ENCODE measurements around the gene ITGB7.
"Not testable (repeated sequence)": the region's sequence is repeated elsewhere in the genome, so short reads cannot be mapped to it uniquely, and the experiment has no call there.

ITGB7 gene

DNA sequence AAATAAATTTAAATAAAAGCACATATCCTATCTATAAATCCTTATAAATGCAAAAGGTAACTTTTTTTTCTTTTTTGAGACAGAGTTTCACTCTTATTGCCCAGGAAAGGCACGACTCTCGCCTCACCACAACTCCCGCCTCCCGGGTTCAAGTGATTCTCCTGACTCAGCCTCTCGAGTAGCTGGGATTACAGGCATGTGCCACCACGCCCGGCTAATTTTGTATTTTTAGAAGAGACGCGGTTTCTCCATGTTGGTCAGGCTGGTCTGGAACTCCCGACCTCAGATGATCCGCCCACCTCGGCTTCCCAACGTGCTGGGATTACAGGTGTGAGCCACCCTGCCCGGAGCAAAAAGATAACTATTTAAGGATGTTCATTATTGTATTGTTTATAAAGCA is 28.2 kb downstream of the ITGB7 start:
- DNase-seq (ENCODE audit: low read depth in 2 of 2): not testable (repeated sequence)

DNA sequence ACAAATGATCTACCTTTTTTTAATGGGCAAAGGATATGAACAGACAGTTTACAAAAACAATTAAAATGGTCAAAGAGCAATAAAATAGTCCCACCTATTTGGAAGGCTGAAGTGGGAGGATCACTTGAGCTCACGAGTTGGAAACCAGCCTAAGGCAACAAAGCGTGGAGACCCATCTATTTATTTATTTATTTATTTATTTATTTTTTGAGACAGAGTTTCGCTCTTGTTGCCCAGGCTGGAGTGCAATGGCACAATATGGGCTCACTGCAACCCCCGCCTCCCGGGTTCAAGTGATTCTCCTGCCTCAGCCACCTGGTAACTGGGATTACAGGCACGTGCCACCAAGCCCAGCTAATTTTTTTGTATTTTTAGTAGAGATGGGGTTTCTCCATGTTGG is 29.6 kb downstream of the ITGB7 start:
- DNase-seq (ENCODE audit: low read depth in 2 of 2): not testable (repeated sequence)

- no peak for DNase-seq (ENCODE audit: low read depth in 2 of 2)
Measured at GRCh38 chr12:53176750-53177149, 30.3 kb downstream of the ITGB7 start.

DNA sequence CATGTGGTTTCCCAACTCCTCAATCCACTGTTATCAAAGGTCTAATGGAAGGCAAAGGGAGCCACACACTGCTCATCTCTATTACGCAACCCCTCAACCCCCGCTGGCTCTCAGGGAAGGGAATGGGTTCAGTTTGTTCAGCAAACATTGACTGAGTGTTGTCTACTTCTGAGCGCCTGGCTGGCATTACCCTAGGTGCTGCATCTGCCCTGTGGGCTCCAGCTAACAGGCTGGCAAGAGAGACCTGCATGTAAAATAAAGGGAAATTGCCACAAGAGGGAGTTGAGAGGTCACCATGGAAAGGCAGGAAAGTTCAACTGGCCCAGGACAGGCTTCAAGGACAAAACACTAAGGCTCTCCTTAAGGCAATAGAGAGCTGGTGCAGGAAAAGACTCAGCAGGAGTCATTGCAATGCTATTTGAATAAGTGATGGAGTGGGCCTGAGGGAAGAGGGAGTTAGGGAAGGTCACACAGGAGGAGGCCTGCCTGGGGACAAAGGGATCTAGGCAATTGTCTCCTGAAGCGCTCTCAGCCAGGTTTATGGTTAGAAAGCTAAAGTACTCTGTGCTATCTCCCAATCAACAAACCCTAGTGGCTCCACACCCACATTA is 32.1 kb downstream of the ITGB7 start:
- DNase-seq (ENCODE audit: low read depth in 2 of 2): no peak

GRCh38 chr12:53173085-53173715 is 33.9 kb downstream of the ITGB7 start:
- DNase-seq (ENCODE audit: low read depth in 2 of 2): no peak

- no peak for DNase-seq (ENCODE audit: low read depth in 2 of 2)
Measured at GRCh38 chr12:53172352-53172751, 34.7 kb downstream of the ITGB7 start.

GRCh38 chr12:53171725-53172329 is 35.2 kb downstream of the ITGB7 start:
- no peak for DNase-seq (ENCODE audit: low read depth in 2 of 2)

DNA sequence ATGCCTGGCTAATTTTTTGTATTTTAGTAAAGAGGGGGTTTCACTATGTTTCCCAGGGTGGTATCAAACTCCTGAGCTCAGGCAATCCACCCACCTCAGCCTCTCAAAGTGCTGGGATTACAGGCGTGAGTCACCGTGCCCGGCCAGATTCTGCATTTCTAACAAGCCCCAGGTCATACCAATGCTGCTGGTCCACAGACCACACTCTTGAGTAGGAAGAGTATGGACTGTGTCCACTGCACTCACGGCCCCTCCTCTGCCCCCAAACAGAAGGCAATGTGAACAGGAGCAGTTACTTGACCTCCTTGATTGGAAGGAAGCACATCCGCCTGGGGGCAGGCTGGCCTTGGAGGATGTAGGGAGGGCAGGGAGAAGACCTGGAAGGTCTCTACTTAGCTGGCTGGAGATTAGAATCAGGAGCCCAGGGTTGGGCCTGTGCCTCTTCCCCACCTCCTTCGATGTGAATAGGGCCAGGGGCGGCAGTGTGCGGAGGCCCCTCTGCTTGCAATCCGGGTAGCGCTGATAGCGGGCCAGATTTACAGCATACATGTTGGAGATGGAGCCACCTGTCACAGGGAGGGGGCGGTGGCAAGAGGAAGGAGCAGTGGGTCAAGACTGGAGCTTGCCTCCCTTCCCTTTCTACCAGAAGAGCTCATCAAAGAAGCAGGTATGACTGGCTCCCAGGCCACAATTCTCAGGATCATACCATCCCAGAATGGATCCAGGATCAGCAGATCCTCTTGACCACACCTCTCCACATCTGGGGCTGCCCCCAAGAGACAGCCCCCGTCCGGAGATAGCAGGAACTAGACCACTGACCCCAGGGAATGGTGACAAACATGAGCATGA is 36.0 kb downstream of the ITGB7 start:
- no peak for DNase-seq (ENCODE audit: low read depth in 2 of 2)

GRCh38 chr12:53170215-53170614 is 36.8 kb downstream of the ITGB7 start:
- DNase-seq (ENCODE audit: low read depth in 2 of 2): no peak

DNA sequence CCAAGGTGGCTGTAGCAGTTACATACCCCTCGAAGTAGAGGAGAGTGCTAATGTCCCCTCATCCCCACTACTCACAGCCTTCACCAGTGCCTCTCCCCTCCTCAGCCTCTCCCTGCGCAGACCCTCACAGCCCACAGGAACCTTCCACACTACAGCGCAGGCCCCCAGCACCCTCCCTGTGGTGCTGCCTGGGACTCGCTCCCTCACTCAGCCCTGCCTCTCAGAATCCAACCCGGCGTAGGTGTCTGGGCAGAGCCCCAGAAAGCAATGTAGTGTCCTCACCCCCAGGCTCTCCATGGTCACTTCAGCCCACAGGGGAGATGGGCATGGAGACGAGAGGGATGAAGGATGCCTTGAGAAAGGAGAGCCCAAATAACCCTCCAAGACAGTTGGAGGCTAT is 37.4 kb downstream of the ITGB7 start:
- DNase-seq (ENCODE audit: low read depth in 2 of 2): no peak

DNA sequence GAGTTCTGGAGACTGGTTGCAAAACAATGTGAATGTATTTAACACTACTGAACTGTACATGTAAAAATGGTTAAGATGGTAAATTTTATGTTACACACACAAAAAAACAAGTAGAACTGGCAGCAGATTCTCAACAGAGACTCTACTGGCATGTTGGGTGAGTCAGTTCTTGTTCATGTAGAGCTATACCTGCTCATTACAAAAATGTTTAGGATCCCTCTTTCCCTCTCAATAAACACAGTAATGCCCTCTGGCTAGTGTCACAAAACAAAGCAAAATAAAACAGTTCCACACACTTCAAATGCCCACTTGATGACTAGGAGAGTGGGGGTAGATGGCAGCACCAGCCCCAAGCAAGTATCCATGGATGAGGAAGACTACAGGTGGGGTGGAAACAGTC is 40.2 kb downstream of the ITGB7 start:
- DNase-seq (ENCODE audit: low read depth in 2 of 2): no peak

DNA sequence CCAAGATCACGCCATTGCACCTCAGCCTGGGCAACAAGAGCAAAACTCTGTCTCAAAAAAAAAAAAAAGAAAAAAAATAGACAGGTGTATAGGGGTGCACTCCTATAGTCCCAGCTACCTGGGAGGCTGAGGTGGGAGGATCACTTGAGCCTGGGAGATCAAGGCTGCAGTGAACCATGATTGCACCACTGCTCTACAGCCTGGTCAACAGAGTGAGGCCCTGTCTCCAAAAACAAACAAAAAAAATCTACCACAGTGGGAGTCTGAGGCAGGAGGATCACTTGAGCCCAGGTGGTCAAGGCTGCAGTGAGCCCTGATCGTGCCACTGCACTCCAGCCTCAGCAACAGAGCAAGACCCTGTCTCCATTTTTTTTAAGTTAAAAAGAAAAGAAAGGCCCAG is 44.0 kb downstream of the ITGB7 start:
- not testable (repeated sequence) for DNase-seq (ENCODE audit: low read depth in 2 of 2)

DNA sequence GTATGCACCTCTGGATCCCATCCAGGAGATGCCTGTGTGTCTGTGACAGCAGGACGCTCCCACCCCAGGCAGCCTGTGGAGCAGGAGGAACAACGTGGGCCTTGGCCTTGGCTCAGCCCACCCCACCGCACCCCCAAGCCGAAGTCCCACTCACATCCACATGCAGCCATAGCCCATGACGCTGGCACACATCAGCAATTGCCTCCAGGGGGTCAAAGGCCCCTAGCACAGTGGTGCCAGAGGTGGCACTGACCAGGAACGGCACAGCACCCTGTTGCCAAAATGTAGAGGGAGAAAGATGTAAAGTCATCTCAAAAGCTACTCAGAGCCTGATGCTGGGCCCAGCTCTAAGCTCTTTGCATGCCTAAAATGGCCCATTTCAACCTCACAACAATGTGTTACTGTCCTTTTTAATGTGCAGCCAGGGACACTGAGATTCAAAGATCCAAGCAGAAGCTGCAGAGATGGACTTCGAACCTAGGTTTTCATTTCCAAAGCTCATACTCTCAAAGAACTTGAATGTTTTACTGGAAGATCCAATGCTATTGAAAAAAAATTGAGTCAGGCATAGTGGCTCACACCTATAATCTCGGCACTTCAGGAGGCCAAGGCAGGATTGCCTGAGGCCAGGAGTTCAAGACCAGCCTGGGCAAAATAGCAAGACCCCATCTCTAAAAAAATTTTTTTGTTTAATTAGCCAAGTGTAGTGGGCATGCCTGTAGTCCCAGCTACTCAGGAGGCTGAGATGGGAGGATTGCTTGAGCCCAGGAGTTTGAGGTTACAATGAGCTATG is 45.7 kb downstream of the ITGB7 start:
- DNase-seq (ENCODE audit: low read depth in 2 of 2): no peak

GRCh38 chr12:53160673-53161072 is 46.4 kb downstream of the ITGB7 start:
- no peak for DNase-seq (ENCODE audit: low read depth in 2 of 2)

- no peak for DNase-seq (ENCODE audit: low read depth in 2 of 2)
Measured at GRCh38 chr12:53160000-53160399, 47.1 kb downstream of the ITGB7 start.

- DNase-seq (ENCODE audit: low read depth in 2 of 2): peak; percentile 82 to 91
Measured at GRCh38 chr12:53159195-53159839, 47.7 kb downstream of the ITGB7 start.

GRCh38 chr12:53152390-53152789 is 54.7 kb downstream of the ITGB7 start:
- no peak for DNase-seq (ENCODE audit: low read depth in 2 of 2)

- no peak for DNase-seq (ENCODE audit: low read depth in 2 of 2)
Measured at GRCh38 chr12:53151039-53151438, 56.0 kb downstream of the ITGB7 start.

GRCh38 chr12:53147653-53148052 is 59.4 kb downstream of the ITGB7 start:
- no peak for DNase-seq (ENCODE audit: low read depth in 2 of 2)

- DNase-seq (ENCODE audit: low read depth in 2 of 2): no peak
Measured at GRCh38 chr12:53147181-53147580, 59.9 kb downstream of the ITGB7 start.
